Hepatocyte (in vitro differentiated cells): ENCODE measurements around the gene PAFAH1B2.

Source experiments
- EZH2 ChIP-seq: fragments of 200-600 bp; sonication (generic); IDR thresholded peaks from 2 replicates; pipeline ENCODE4 v1.6.1; 2016; ENCODE audit warnings: antibody characterized with exemption, mild to moderate bottlenecking, borderline replicate concordance
- EZH2phosphoT487 ChIP-seq: fragments of 200-600 bp; sonication (generic); IDR thresholded peaks from one replicate; pipeline ENCODE4 v1.6.1; 2018; ENCODE audit warnings: antibody characterized with exemption, mild to moderate bottlenecking, low read depth, moderate library complexity; ENCODE audit not compliant: unreplicated experiment, severe bottlenecking
- TF ChIP-seq, protein P1 (sequence below): fragments of 200-600 bp; sonication (generic); IDR thresholded peaks from 2 replicates; pipeline ENCODE4 v1.5.1; 2016; ENCODE audit warnings: antibody characterized with exemption, mild to moderate bottlenecking; ENCODE audit not compliant: poor library complexity

- TF ChIP-seq, protein P1, sequence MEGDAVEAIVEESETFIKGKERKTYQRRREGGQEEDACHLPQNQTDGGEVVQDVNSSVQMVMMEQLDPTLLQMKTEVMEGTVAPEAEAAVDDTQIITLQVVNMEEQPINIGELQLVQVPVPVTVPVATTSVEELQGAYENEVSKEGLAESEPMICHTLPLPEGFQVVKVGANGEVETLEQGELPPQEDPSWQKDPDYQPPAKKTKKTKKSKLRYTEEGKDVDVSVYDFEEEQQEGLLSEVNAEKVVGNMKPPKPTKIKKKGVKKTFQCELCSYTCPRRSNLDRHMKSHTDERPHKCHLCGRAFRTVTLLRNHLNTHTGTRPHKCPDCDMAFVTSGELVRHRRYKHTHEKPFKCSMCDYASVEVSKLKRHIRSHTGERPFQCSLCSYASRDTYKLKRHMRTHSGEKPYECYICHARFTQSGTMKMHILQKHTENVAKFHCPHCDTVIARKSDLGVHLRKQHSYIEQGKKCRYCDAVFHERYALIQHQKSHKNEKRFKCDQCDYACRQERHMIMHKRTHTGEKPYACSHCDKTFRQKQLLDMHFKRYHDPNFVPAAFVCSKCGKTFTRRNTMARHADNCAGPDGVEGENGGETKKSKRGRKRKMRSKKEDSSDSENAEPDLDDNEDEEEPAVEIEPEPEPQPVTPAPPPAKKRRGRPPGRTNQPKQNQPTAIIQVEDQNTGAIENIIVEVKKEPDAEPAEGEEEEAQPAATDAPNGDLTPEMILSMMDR, result no peak
- no peak for TF ChIP-seq EZH2
- TF ChIP-seq EZH2phosphoT487, result no peak
Measured at GRCh38 chr11:117172724-117173421, 28.8 kb downstream of the PAFAH1B2 start.
